Adrenal gland (tissue), 12 donors: ENCODE data around the gene DNAJC3. TPM values are rescaled to one million over a fixed set of nuclear protein-coding genes. Genes with fewer than 3 reads are reported as not detected.
A peak's percentile ranks its signal among the peaks of the same experiment; 100 is the strongest.
"Not testable (repeated sequence)": the region's sequence is repeated elsewhere in the genome, so short reads cannot be mapped to it uniquely, and the experiment has no call there.

ENCODE experiments used
- DNase-seq, 7 donors: peaks; one replicate each; pipeline ENCODE4 v3.0.0-alpha.2; 2019 to 2020
- H3K27ac ChIP-seq, 5 donors: fragments of 200-600 bp; sonication (generic) in 4 of 5; 1 replicate in 3 of 5; 2 replicates in 2 of 5; pipeline versions ENCODE4 v1.5.1 to v1.8.0; 2016 to 2020; ENCODE audit warnings: mild to moderate bottlenecking in 1 of 5
- H3K27me3 ChIP-seq: fragments of 200-600 bp; 2 replicates; pipeline ENCODE4 v1.8.0; 2021
- H3K36me3 ChIP-seq, 2 donors: fragments of 200-600 bp; replicated peaks in 1 of 2; 1 replicate in 1 of 2; 2 replicates in 1 of 2; pipeline versions ENCODE4 v1.5.1 to v1.8.0; 2018 to 2022
- H3K4me1 ChIP-seq, 2 donors: fragments of 200-600 bp; replicated peaks in 1 of 2; 1 replicate in 1 of 2; 2 replicates in 1 of 2; pipeline versions ENCODE4 v1.5.1 to v1.8.0; 2018 to 2021
- H3K4me3 ChIP-seq, 4 donors: fragments of 200-600 bp; sonication (generic) in 3 of 4; one replicate each; pipeline ENCODE4 v1.5.1; 2016 to 2018
- H3K9me3 ChIP-seq, 3 donors: fragments of 200-600 bp; sonication (generic) in 1 of 3; replicated peaks in 1 of 3; 1 replicate in 2 of 3; 2 replicates in 1 of 3; pipeline versions ENCODE4 v1.5.1 to v1.8.0; 2016 to 2021
- CTCF ChIP-seq, 6 experiments: fragments of 450-650 bp in 4 of 6; fragments of 200-600 bp in 2 of 6; sonication (generic) in 1 of 6; IDR thresholded peaks; 1 replicate in 5 of 6; 2 replicates in 1 of 6; pipeline versions ENCODE4 v1.5.1 to v1.8.0; 2016 to 2021; ENCODE audit warnings: antibody characterized with exemption in 6 of 6, mild to moderate bottlenecking in 2 of 6, moderate library complexity in 1 of 6
- POLR2A ChIP-seq, 2 donors: fragments of 450-650 bp; IDR thresholded peaks; one replicate each; pipeline ENCODE4 v1.6.1; 2017; ENCODE audit warnings: antibody characterized with exemption in 2 of 2, mild to moderate bottlenecking in 2 of 2, moderate library complexity in 1 of 2
- WGBS, 4 donors: extraction: QIAGEN DNeasy Blood & Tissue Kit in 2 of 4; methylation state at CpG; one replicate each; pipeline versions ENCODE4 v1.1.5 to v1.1.7; 2013 to 2017; 5-methylcytosine and 5-hydroxymethylcytosine counted together
- intact Hi-C, 2 donors: fragments of 100-400 bp; cut with DNase I; formaldehyde crosslinking; loops; one replicate each; pipeline versions ENCODE4 v1.14.1 to v1.15.0; 2022 to 2023
- polyA plus RNA-seq, 3 donors: library from polyadenylated mRNA; stranded (reverse); fragments of 200-250 nt in 2 of 3; fragments of 350-450 nt in 1 of 3; fragmentation: Illumina TruSeq in 1 of 3; extraction: RNeasy Lipid Tissue Mini Kit (QIAGEN cat#74804) in 1 of 3; gene quantifications; one replicate each; pipeline ENCODE4 v1.2.3, GENCODE V29; 2013 to 2014
- total RNA-seq, 9 donors: library from RNA; depleted of rRNA in 4 of 9; stranded (reverse); fragments of >200 nt in 4 of 9; fragments of 120-200 nt in 1 of 9; fragmentation: NEBNext Ultra II Directional in 1 of 9; extraction: Animal tissue kit (Norgen Biotek cat#: 25700) in 1 of 9; gene quantifications; one replicate each; pipeline versions ENCODE4 v1.1.0 to v1.2.4, GENCODE V29; 2013 to 2023
- donor health status: healthy with polysubstance abuse.
- donor health status: Bipolar disorder and iron deficiency.
- donor health status: DM: yes; HTN: yes; CAD: no.
- donor health status: DM: no; HTN: no; CAD: no.
- donor health status: DM: no; HTN: no; CAD: no.
- donor health status: DM: yes; HTN: yes; CAD: no.

Gene DNAJC3
- total and polyA plus RNA-seq, 12 donors: 8.7 to 99.0 (median 46.6) TPM

DNA sequence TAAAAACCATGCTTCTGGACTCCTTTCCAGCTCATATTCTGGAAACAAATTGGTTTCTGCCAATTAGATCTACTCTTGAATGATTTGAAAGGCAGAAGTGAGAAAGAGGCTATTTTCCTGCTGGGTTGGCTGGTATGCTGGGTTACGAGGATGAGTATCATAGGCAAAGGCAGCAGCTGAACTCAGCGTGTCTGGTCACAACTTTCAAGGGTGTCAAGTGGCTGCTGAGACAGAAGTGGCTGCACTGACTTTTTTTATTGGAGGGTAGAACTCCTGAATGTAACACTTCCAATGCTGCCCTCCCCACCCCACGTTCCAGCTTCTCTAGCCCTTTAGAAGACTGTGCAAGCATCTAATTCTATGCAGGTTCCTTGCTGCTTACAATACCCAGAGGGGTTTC lies 24.1 kb upstream of the DNAJC3 start:
- H3K4me1 ChIP-seq: no peaks in the 10 kb centered on the region
- intact Hi-C loops: no loop called here
- 56 to 75% (median 67%) methylated on average over 3 of the region's 3 CpGs for WGBS, 4 donors

DNA sequence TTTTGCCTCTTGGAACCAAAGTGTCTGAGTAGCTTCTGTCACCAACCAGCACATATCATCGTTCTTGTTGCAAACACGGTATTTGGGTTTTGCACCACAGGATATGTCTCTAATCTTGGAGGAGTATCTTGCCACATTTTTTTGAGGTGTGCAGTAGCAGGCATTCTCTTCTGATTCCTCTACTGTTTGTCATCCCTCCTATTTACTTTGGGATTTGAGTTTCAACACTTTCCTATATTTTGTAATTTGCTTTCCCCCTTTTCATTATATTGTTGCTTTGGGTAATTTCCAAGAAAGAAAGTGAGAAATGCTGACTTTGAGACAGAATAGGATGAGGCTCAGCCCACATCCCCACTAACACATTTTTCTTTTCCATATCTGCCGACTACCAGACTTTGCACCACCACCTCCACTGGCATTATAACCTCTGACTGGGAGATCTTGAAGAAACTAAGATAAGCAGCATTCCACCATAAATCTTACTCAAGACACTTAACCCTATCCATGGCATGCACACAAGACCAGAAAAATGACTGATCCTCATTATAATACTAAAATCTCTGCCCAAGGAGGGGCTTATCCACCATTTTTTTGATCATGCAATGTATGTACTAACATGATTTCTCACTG lies 20.4 kb upstream of the DNAJC3 start:
- Histone ChIP-seq H3K36me3 (no peaks in the 10 kb centered on the region), H3K27ac (no peak overlapping the region), H3K4me3 (no peak overlapping the region), H3K4me1 (no peaks in the 10 kb centered on the region), H3K27me3 (no peaks in the 10 kb centered on the region), H3K9me3 (no peaks in the 10 kb centered on the region)
- whole genome bisulfite sequencing, 4 donors: 69 to 74% (median 69%) methylated on average over 3 of the region's 3 CpGs
- DNase-seq: no peak
- intact Hi-C loops: no loop called here
- TF ChIP-seq POLR2A (IDR thresholded peaks at IDR 0.05) (no peak), CTCF (IDR thresholded peaks at IDR 0.05) (no peak)

More for the DNA sequence above, 24.1 kb upstream of the DNAJC3 start:
- Histone ChIP-seq H3K9me3 (no peaks in the 10 kb centered on the region), H3K4me3 (no peak overlapping the region), H3K36me3 (no peaks in the 10 kb centered on the region), H3K27ac (no peak overlapping the region), H3K27me3 (no peaks in the 10 kb centered on the region)
- no peak for TF ChIP-seq CTCF (IDR thresholded peaks at IDR 0.05)
- TF ChIP-seq POLR2A (IDR thresholded peaks at IDR 0.05): no peak
- no peak for DNase-seq

DNA sequence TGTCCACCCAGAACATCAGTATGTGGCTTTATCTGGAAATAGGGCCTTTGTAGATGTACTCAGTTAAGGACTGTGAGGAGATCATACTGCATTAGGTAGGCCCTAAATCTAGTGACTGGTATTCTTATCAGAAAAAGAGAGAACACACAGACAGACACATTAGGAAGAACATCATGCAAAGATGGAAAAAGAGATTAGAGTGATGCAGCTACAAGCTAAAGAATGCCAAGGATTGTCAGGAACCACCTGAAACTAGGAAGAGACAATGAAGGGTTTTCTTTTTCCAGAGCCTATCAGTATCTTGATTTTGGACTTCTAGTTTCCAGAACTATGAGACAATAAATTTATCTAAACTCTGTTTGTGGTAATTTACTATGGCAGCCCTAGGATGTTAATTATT lies 17.4 kb upstream of the DNAJC3 start:
- no peak overlapping the region for H3K27ac ChIP-seq
- H3K4me3 ChIP-seq: no peak overlapping the region
- H3K36me3 ChIP-seq: no peaks in the 10 kb centered on the region
- peaks cover 0 to 2% (median 0%) of the 10 kb centered on the region in 3 donors for H3K9me3 ChIP-seq
- DNase-seq: no peak
- no peaks in the 10 kb centered on the region for H3K4me1 ChIP-seq
- no peaks in the 10 kb centered on the region for H3K27me3 ChIP-seq
- intact Hi-C loops: no loop called here
- TF ChIP-seq POLR2A (IDR thresholded peaks at IDR 0.05): no peak
- TF ChIP-seq CTCF (IDR thresholded peaks at IDR 0.05): no peak

- peaks cover 0 to 16% (median 0%) of the 10 kb centered on the region in 3 donors for H3K9me3 ChIP-seq
- H3K27me3 ChIP-seq: no peaks in the 10 kb centered on the region
- TF ChIP-seq CTCF (IDR thresholded peaks at IDR 0.05) (peak; percentile 19 to 63 (median 44)), POLR2A (IDR thresholded peaks at IDR 0.05) (no peak)
- H3K4me1 ChIP-seq: no peaks in the 10 kb centered on the region
- H3K4me3 ChIP-seq: no peak overlapping the region
- H3K36me3 ChIP-seq: no peaks in the 10 kb centered on the region
- DNase-seq: peak in 3 of 7 donors; percentile 23 to 45 (median 29)
- no peak overlapping the region for H3K27ac ChIP-seq
- intact Hi-C loops: no loop called here
Observed at GRCh38 chr13:95660981-95661581, 15.9 kb upstream of the DNAJC3 start.

- peaks cover 0 to 35% (median 0%) of the 10 kb centered on the region in 3 donors for H3K9me3 ChIP-seq
- H3K4me3 ChIP-seq, H3K4me1 ChIP-seq, DNase-seq, intact Hi-C loops, H3K36me3 ChIP-seq, H3K27me3 ChIP-seq, H3K27ac ChIP-seq: not testable (repeated sequence)
Observed at GRCh38 chr13:95667235-95667634, 9.7 kb upstream of the DNAJC3 start.
